HL-60 (cell line): ENCODE measurements around the gene VEGFB.

Source experiments
- DNase-seq, 2 experiments: peaks; one replicate each; pipeline ENCODE4 v3.0.0-alpha.2; 2010 to 2020; ENCODE audit warnings: low read depth in 1 of 2, low spot score in 1 of 2
- H3K27ac ChIP-seq: fragments of 250-450 bp; sonication (Bioruptor Pico); replicated peaks from 2 replicates; pipeline ENCODE4 v1.5.1; 2020; ENCODE audit warnings: mild to moderate bottlenecking, moderate library complexity
- H3K27me3 ChIP-seq: fragments of 250-450 bp; sonication (Bioruptor Pico); 2 replicates; pipeline ENCODE4 v1.5.1; 2021; ENCODE audit warnings: mild to moderate bottlenecking, moderate library complexity; ENCODE audit not compliant: insufficient read depth, poor library complexity, severe bottlenecking
- H3K4me3 ChIP-seq: replicated peaks from 2 replicates; pipeline ENCODE4 v1.5.1; 2011; ENCODE audit warnings: mild to moderate bottlenecking, control low read depth, low read length; ENCODE audit not compliant: insufficient read depth
- CTCF ChIP-seq: IDR thresholded peaks from one replicate; pipeline ENCODE4 v1.5.1; 2011; ENCODE audit warnings: low read length, control low read depth, inconsistent platforms; ENCODE audit not compliant: insufficient read depth
- GABPA ChIP-seq: IDR thresholded peaks from 2 replicates; pipeline ENCODE4 v1.6.1; 2012; ENCODE audit warnings: low read depth
- POLR2AphosphoS5 ChIP-seq: IDR thresholded peaks from 2 replicates; pipeline ENCODE4 v1.6.1; 2012; ENCODE audit warnings: low read depth
- REST ChIP-seq: IDR thresholded peaks from 2 replicates; pipeline ENCODE4 v1.6.1; 2012; ENCODE audit warnings: low read depth; ENCODE audit not compliant: insufficient replicate concordance
- SPI1 ChIP-seq: IDR thresholded peaks from 2 replicates; pipeline ENCODE4 v1.6.1; 2012; ENCODE audit warnings: low read depth, mild to moderate bottlenecking, borderline replicate concordance

VEGFB gene

GRCh38 chr11:64253481-64253880 lies 19.1 kb downstream of the VEGFB start:
- no peak overlapping the region for H3K27ac ChIP-seq
- H3K4me3 ChIP-seq, result no peak overlapping the region
- TF ChIP-seq SPI1, result no peak
- no peak for TF ChIP-seq GABPA
- TF ChIP-seq POLR2AphosphoS5, result no peak
- TF ChIP-seq REST, result no peak
- no peaks in the 10 kb centered on the region for H3K27me3 ChIP-seq
- DNase-seq, result no peak

- Histone ChIP-seq H3K27ac (no peak overlapping the region), H3K27me3 (no peaks in the 10 kb centered on the region), H3K4me3 (no peak overlapping the region)
- no peak for TF ChIP-seq SPI1
- TF ChIP-seq CTCF, result no peak
- no peak for TF ChIP-seq GABPA
- no peak for TF ChIP-seq REST
- TF ChIP-seq POLR2AphosphoS5, result no peak
- no peak for DNase-seq
Measured at GRCh38 chr11:64254326-64254725, 19.9 kb downstream of the VEGFB start.

- Histone ChIP-seq H3K27ac (no peak overlapping the region), H3K4me3 (no peak overlapping the region), H3K27me3 (no peaks in the 10 kb centered on the region)
- no peak for DNase-seq
- TF ChIP-seq GABPA (no peak), POLR2AphosphoS5 (no peak), REST (no peak)
Measured at GRCh38 chr11:64255135-64256128, 21.0 kb downstream of the VEGFB start.

GRCh38 chr11:64256300-64256699 lies 21.9 kb downstream of the VEGFB start:
- no peaks in the 10 kb centered on the region for H3K27me3 ChIP-seq
- no peak overlapping the region for H3K27ac ChIP-seq
- DNase-seq, result no peak
- no peak overlapping the region for H3K4me3 ChIP-seq
- TF ChIP-seq SPI1 (no peak), REST (no peak), CTCF (no peak), POLR2AphosphoS5 (no peak), GABPA (no peak)
